HepG2 (cell line): Measurements from ENCODE around the gene ATIC.

Source experiments
- ARNT ChIP-seq: fragments of 450-650 bp; IDR thresholded peaks from 2 replicates; pipeline ENCODE4 v1.6.1; 2017
- JUND ChIP-seq: sonication (generic); formaldehyde crosslinking; IDR thresholded peaks from 2 replicates; pipeline ENCODE4 v1.8.0; 2022; ENCODE audit warnings: mild to moderate bottlenecking, missing genetic modification reagents
- KDM1A ChIP-seq: IDR thresholded peaks from 2 replicates; pipeline ENCODE4 v1.6.1; 2016; ENCODE audit warnings: missing compliant biosample characterization
- TBL1XR1 ChIP-seq: fragments of 150-350 bp; IDR thresholded peaks from 2 replicates; pipeline ENCODE4 v1.6.1; 2014; ENCODE audit warnings: borderline replicate concordance, low read length; ENCODE audit not compliant: partially characterized antibody
- ZFP37 ChIP-seq: sonication (generic); formaldehyde crosslinking; IDR thresholded peaks from 2 replicates; pipeline ENCODE4 v1.4.0; 2020; ENCODE audit warnings: missing genetic modification reagents, borderline replicate concordance
- ZNF138 ChIP-seq: sonication (generic); formaldehyde crosslinking; IDR thresholded peaks from 2 replicates; pipeline ENCODE4 v1.5.0; 2020; ENCODE audit warnings: mild to moderate bottlenecking, low read depth, missing genetic modification reagents
- ZNF841 ChIP-seq: sonication (generic); formaldehyde crosslinking; IDR thresholded peaks from 2 replicates; pipeline ENCODE4 v1.8.1; 2023; ENCODE audit warnings: missing genetic modification reagents, borderline replicate concordance
- TF ChIP-seq, protein P1 (sequence below): sonication (generic); formaldehyde crosslinking; IDR thresholded peaks from 2 replicates; pipeline ENCODE4 v1.8.1; 2023; ENCODE audit warnings: mild to moderate bottlenecking, missing genetic modification reagents
- TF ChIP-seq, protein P2 (sequence below): sonication (generic); formaldehyde crosslinking; IDR thresholded peaks from 2 replicates; pipeline ENCODE4 v1.5.0; 2020; ENCODE audit warnings: mild to moderate bottlenecking, low read depth, missing genetic modification reagents, borderline replicate concordance
- TF ChIP-seq, protein P3 (sequence below): sonication (generic); formaldehyde crosslinking; IDR thresholded peaks from 2 replicates; pipeline ENCODE4 v1.4.0; 2020; ENCODE audit warnings: mild to moderate bottlenecking, missing genetic modification reagents
- TF ChIP-seq, protein P4 (sequence below): sonication (generic); formaldehyde crosslinking; IDR thresholded peaks from 2 replicates; pipeline ENCODE4 v1.5.0; 2020; ENCODE audit warnings: mild to moderate bottlenecking, missing genetic modification reagents, moderate library complexity
- TF ChIP-seq, protein P5 (sequence below): sonication (generic); formaldehyde crosslinking; IDR thresholded peaks from 2 replicates; pipeline ENCODE4 v1.4.0; 2020; ENCODE audit warnings: missing genetic modification reagents
- TF ChIP-seq, protein P6 (sequence below): sonication (generic); formaldehyde crosslinking; IDR thresholded peaks from 2 replicates; pipeline ENCODE4 v1.4.0; 2020; ENCODE audit warnings: missing genetic modification reagents, mild to moderate bottlenecking, borderline replicate concordance
- TF ChIP-seq, protein P7 (sequence below): sonication (generic); formaldehyde crosslinking; IDR thresholded peaks from one replicate; pipeline ENCODE4 v1.5.1; 2020; ENCODE audit warnings: mild to moderate bottlenecking, missing genetic modification reagents; ENCODE audit errors: not compliant biosample characterization

DNA sequence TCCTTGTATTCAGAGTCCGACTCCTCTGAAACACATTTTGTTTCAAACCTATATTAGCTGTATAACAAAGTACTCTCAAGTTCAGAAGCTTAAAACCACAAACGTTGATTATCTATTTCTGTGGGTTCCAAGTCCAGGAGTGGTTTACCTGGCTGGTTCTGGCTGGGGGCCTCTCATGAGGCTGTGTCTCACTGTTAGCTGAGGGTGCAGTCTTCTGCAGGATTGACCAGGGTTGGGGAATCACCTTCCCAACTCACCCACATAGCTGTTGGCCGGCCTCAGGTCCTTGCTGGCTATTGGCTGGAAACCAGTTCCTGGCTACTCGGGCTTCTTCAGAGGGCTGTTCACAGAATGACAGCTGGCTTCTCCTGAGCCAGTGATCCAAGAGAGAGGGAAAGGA, 18.0 kb upstream of the ATIC start:
- no peak for TF ChIP-seq ARNT
- TF ChIP-seq, protein P1, sequence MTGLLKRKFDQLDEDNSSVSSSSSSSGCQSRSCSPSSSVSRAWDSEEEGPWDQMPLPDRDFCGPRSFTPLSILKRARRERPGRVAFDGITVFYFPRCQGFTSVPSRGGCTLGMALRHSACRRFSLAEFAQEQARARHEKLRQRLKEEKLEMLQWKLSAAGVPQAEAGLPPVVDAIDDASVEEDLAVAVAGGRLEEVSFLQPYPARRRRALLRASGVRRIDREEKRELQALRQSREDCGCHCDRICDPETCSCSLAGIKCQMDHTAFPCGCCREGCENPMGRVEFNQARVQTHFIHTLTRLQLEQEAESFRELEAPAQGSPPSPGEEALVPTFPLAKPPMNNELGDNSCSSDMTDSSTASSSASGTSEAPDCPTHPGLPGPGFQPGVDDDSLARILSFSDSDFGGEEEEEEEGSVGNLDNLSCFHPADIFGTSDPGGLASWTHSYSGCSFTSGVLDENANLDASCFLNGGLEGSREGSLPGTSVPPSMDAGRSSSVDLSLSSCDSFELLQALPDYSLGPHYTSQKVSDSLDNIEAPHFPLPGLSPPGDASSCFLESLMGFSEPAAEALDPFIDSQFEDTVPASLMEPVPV (CRISPR knock-in tag), result no peak
- TF ChIP-seq, protein P2, sequence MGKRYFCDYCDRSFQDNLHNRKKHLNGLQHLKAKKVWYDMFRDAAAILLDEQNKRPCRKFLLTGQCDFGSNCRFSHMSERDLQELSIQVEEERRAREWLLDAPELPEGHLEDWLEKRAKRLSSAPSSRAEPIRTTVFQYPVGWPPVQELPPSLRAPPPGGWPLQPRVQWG (CRISPR knock-in tag), result no peak
- TF ChIP-seq, protein P3, sequence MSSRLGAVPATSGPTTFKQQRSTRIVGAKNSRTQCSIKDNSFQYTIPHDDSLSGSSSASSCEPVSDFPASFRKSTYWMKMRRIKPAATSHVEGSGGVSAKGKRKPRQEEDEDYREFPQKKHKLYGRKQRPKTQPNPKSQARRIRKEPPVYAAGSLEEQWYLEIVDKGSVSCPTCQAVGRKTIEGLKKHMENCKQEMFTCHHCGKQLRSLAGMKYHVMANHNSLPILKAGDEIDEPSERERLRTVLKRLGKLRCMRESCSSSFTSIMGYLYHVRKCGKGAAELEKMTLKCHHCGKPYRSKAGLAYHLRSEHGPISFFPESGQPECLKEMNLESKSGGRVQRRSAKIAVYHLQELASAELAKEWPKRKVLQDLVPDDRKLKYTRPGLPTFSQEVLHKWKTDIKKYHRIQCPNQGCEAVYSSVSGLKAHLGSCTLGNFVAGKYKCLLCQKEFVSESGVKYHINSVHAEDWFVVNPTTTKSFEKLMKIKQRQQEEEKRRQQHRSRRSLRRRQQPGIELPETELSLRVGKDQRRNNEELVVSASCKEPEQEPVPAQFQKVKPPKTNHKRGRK, result no peak
- no peak for TF ChIP-seq JUND (CRISPR knock-in tag)
- TF ChIP-seq, protein P4, sequence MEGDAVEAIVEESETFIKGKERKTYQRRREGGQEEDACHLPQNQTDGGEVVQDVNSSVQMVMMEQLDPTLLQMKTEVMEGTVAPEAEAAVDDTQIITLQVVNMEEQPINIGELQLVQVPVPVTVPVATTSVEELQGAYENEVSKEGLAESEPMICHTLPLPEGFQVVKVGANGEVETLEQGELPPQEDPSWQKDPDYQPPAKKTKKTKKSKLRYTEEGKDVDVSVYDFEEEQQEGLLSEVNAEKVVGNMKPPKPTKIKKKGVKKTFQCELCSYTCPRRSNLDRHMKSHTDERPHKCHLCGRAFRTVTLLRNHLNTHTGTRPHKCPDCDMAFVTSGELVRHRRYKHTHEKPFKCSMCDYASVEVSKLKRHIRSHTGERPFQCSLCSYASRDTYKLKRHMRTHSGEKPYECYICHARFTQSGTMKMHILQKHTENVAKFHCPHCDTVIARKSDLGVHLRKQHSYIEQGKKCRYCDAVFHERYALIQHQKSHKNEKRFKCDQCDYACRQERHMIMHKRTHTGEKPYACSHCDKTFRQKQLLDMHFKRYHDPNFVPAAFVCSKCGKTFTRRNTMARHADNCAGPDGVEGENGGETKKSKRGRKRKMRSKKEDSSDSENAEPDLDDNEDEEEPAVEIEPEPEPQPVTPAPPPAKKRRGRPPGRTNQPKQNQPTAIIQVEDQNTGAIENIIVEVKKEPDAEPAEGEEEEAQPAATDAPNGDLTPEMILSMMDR (CRISPR knock-in tag), result no peak
- no peak for TF ChIP-seq ZFP37 (CRISPR knock-in tag)
- no peak for TF ChIP-seq KDM1A (CRISPR knock-in tag)
- no peak for TF ChIP-seq TBL1XR1
- TF ChIP-seq ZNF841 (CRISPR knock-in tag), result no peak
- TF ChIP-seq, protein P5, sequence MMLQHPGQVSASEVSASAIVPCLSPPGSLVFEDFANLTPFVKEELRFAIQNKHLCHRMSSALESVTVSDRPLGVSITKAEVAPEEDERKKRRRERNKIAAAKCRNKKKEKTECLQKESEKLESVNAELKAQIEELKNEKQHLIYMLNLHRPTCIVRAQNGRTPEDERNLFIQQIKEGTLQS, result no peak
- TF ChIP-seq, protein P6, sequence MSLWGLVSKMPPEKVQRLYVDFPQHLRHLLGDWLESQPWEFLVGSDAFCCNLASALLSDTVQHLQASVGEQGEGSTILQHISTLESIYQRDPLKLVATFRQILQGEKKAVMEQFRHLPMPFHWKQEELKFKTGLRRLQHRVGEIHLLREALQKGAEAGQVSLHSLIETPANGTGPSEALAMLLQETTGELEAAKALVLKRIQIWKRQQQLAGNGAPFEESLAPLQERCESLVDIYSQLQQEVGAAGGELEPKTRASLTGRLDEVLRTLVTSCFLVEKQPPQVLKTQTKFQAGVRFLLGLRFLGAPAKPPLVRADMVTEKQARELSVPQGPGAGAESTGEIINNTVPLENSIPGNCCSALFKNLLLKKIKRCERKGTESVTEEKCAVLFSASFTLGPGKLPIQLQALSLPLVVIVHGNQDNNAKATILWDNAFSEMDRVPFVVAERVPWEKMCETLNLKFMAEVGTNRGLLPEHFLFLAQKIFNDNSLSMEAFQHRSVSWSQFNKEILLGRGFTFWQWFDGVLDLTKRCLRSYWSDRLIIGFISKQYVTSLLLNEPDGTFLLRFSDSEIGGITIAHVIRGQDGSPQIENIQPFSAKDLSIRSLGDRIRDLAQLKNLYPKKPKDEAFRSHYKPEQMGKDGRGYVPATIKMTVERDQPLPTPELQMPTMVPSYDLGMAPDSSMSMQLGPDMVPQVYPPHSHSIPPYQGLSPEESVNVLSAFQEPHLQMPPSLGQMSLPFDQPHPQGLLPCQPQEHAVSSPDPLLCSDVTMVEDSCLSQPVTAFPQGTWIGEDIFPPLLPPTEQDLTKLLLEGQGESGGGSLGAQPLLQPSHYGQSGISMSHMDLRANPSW (CRISPR knock-in tag), result 0 out of 2 replicates have a peak, but pooled peaks have one; percentile 54
- no peak for TF ChIP-seq ZNF138 (CRISPR knock-in tag)
- TF ChIP-seq, protein P7, sequence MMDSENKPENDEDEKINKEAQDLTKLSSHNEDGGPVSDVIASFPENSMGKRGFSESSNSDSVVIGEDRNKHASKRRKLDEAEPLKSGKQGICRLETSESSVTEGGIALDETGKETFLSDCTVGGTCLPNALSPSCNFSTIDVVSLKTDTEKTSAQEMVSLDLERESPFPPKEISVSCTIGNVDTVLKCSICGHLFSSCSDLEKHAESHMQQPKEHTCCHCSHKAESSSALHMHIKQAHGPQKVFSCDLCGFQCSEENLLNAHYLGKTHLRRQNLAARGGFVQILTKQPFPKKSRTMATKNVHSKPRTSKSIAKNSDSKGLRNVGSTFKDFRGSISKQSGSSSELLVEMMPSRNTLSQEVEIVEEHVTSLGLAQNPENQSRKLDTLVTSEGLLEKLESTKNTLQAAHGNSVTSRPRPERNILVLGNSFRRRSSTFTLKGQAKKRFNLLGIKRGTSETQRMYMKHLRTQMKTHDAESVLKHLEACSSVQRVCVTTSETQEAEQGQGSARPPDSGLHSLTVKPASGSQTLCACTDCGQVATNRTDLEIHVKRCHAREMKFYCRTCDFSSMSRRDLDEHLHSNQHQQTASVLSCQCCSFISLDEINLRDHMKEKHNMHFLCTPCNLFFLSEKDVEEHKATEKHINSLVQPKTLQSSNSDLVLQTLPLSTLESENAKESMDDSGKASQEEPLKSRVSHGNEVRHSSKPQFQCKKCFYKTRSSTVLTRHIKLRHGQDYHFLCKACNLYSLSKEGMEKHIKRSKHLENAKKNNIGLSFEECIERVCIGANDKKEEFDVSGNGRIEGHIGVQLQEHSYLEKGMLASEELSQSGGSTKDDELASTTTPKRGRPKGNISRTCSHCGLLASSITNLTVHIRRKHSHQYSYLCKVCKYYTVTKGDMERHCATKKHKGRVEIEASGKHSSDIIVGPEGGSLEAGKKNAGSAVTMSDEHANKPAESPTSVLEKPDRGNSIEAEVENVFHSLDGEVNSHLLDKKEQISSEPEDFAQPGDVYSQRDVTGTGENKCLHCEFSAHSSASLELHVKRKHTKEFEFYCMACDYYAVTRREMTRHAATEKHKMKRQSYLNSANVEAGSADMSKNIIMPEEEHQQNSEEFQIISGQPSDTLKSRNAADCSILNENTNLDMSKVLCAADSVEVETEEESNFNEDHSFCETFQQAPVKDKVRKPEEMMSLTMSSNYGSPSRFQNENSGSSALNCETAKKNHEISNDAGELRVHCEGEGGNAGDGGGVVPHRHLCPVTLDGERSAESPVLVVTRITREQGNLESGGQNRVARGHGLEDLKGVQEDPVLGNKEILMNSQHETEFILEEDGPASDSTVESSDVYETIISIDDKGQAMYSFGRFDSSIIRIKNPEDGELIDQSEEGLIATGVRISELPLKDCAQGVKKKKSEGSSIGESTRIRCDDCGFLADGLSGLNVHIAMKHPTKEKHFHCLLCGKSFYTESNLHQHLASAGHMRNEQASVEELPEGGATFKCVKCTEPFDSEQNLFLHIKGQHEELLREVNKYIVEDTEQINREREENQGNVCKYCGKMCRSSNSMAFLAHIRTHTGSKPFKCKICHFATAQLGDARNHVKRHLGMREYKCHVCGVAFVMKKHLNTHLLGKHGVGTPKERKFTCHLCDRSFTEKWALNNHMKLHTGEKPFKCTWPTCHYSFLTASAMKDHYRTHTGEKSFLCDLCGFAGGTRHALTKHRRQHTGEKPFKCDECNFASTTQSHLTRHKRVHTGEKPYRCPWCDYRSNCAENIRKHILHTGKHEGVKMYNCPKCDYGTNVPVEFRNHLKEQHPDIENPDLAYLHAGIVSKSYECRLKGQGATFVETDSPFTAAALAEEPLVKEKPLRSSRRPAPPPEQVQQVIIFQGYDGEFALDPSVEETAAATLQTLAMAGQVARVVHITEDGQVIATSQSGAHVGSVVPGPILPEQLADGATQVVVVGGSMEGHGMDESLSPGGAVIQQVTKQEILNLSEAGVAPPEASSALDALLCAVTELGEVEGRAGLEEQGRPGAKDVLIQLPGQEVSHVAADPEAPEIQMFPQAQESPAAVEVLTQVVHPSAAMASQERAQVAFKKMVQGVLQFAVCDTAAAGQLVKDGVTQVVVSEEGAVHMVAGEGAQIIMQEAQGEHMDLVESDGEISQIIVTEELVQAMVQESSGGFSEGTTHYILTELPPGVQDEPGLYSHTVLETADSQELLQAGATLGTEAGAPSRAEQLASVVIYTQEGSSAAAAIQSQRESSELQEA, result no peak
